Keratinocyte (primary cell): Measurements from ENCODE around the gene OR5B17.

Experiments used
- EZH2 ChIP-seq: IDR thresholded peaks from one replicate; pipeline ENCODE4 v1.6.1; 2012; ENCODE audit warnings: inconsistent platforms, mild to moderate bottlenecking, low read length, moderate library complexity
- TF ChIP-seq, protein P1 (sequence below), 3 experiments: IDR thresholded peaks in 1 of 3; conservative IDR thresholded peaks in 1 of 3; optimal IDR thresholded peaks in 1 of 3; 2 replicates in 2 of 3; 3 replicates in 1 of 3; pipeline versions ENCODE3 to v1.5.1; 2011; ENCODE audit warnings: low read length in 3 of 3, mild to moderate bottlenecking in 3 of 3, moderate library complexity in 2 of 3, control low read depth in 1 of 3, inconsistent platforms in 1 of 3; ENCODE audit not compliant: insufficient read depth in 2 of 3; ENCODE audit errors: extremely low read depth in 1 of 3

DNA sequence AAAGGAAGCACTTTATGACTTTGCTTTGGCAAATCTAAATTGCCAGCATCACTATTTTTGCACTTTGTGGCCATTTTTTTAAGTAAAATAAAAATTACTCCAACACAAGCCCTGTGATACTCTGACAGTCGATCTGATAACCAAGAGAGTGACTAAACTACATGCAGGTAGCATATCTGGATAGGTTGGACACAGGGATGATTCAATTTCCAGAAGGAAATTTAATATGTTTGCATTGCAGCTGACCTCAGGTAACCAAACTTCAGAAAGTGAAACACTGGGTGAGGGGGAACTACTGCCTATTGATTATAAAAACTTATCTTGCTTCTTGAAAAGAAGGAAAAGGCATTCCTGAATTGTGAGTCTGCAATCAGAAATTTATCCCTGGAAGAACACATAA is 33.9 kb upstream of the OR5B17 start:
- TF ChIP-seq, protein P1, sequence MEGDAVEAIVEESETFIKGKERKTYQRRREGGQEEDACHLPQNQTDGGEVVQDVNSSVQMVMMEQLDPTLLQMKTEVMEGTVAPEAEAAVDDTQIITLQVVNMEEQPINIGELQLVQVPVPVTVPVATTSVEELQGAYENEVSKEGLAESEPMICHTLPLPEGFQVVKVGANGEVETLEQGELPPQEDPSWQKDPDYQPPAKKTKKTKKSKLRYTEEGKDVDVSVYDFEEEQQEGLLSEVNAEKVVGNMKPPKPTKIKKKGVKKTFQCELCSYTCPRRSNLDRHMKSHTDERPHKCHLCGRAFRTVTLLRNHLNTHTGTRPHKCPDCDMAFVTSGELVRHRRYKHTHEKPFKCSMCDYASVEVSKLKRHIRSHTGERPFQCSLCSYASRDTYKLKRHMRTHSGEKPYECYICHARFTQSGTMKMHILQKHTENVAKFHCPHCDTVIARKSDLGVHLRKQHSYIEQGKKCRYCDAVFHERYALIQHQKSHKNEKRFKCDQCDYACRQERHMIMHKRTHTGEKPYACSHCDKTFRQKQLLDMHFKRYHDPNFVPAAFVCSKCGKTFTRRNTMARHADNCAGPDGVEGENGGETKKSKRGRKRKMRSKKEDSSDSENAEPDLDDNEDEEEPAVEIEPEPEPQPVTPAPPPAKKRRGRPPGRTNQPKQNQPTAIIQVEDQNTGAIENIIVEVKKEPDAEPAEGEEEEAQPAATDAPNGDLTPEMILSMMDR (optimal IDR thresholded peaks at IDR 0.05 in 1 of 3, IDR thresholded peaks at IDR 0.05 in 1 of 3, conservative IDR thresholded peaks at IDR 0.05 in 1 of 3; ENCODE audit: extremely low read depth in 1 of 3, insufficient read depth in 2 of 3, low read length in 3 of 3): no peak
- TF ChIP-seq EZH2: no peak
